Gastroesophageal sphincter (tissue), 3 donors: ENCODE measurements around the gene SPATA17.

ENCODE experiments used
- EP300 ChIP-seq: sonication (generic); formaldehyde crosslinking; IDR thresholded peaks from one replicate; pipeline ENCODE4 v1.6.1; 2017; ENCODE audit warnings: antibody characterized with exemption, mild to moderate bottlenecking
- POLR2A ChIP-seq, 2 donors: fragments of 450-650 bp; IDR thresholded peaks; one replicate each; pipeline ENCODE4 v1.6.1; 2017; ENCODE audit warnings: antibody characterized with exemption in 2 of 2, mild to moderate bottlenecking in 2 of 2, moderate library complexity in 1 of 2
- TF ChIP-seq, protein P1 (sequence below), 4 experiments: fragments of 200-600 bp in 2 of 4; fragments of 450-650 bp in 2 of 4; sonication (generic) in 1 of 4; IDR thresholded peaks; one replicate each; pipeline ENCODE4 v1.5.1; 2017 to 2019; ENCODE audit warnings: antibody characterized with exemption in 4 of 4, mild to moderate bottlenecking in 2 of 4, moderate library complexity in 2 of 4

DNA sequence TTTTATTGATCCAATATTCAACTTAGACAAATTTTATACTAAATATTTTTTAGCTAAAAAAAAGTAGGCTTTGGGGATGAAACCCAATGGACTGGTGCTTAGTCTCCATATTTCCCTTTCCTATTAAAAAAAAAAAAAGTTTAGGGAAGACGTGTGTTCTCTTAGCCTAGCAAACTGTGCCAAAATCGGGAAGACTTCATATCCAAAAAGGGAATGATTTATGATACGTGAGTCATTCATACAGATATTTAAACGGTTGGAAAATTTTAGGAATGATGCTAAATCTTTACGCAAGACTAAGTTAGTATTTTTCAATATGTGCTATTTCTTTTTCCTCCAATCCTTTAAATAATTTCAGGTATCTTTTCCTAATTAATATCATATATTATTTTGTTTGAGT, 50.7 kb downstream of the SPATA17 start:
- TF ChIP-seq, protein P1, sequence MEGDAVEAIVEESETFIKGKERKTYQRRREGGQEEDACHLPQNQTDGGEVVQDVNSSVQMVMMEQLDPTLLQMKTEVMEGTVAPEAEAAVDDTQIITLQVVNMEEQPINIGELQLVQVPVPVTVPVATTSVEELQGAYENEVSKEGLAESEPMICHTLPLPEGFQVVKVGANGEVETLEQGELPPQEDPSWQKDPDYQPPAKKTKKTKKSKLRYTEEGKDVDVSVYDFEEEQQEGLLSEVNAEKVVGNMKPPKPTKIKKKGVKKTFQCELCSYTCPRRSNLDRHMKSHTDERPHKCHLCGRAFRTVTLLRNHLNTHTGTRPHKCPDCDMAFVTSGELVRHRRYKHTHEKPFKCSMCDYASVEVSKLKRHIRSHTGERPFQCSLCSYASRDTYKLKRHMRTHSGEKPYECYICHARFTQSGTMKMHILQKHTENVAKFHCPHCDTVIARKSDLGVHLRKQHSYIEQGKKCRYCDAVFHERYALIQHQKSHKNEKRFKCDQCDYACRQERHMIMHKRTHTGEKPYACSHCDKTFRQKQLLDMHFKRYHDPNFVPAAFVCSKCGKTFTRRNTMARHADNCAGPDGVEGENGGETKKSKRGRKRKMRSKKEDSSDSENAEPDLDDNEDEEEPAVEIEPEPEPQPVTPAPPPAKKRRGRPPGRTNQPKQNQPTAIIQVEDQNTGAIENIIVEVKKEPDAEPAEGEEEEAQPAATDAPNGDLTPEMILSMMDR (IDR thresholded peaks at IDR 0.05), result no peak
- TF ChIP-seq POLR2A (IDR thresholded peaks at IDR 0.05), result no peak
- TF ChIP-seq EP300, result no peak
